ENCODE data around the gene PNMT. TPM values are rescaled to one million over a fixed set of nuclear protein-coding genes. Genes with fewer than 3 reads are reported as not detected.

Gene PNMT
- total and polyA plus RNA-seq, 2 donors (not counting 1 experiment from before 2014, with no cell fraction given): not detected

- H3K4me1 ChIP-seq (ENCODE audit: control insufficient read depth, extremely low read depth, insufficient read depth, low read length): peaks cover 5% of the 10 kb centered on the region
- H3K79me2 ChIP-seq (ENCODE audit: control insufficient read depth, insufficient read depth, low read length): no peaks in the 10 kb centered on the region
These were observed 19.6 kb downstream of the PNMT start, which contains the start of gene PGAP3 for GRCh38 chr17:39687546-39688474. TSS of gene PGAP3 (minus strand) at chr17:39688057. CDS start at chr17:39688014, 43 bp downstream.

GRCh38 chr17:39688475-39688835, 20.2 kb downstream of the PNMT start:
- Histone ChIP-seq H3K9me3 (ENCODE audit: control insufficient read depth, insufficient read depth, low read depth, low read length) (no peaks in the 10 kb centered on the region), H4K20me1 (ENCODE audit: control insufficient read depth, extremely low read depth, insufficient read depth, low read length) (no peaks in the 10 kb centered on the region), H3K4me1 (ENCODE audit: control insufficient read depth, extremely low read depth, insufficient read depth, low read length) (peaks cover 5% of the 10 kb centered on the region), H3K4me2 (ENCODE audit: extremely low read depth, insufficient read depth, low read length) (peak overlapping the region; percentile 98), H2AFZ (ENCODE audit: low read length) (peak overlapping the region; percentile 93), H3K79me2 (ENCODE audit: control insufficient read depth, insufficient read depth, low read length) (no peaks in the 10 kb centered on the region), H3K4me3 (replicated peaks in 1 of 4; ENCODE audit: control extremely low read depth in 1 of 4, insufficient read depth in 1 of 4, low read depth in 3 of 4, low read length in 4 of 4) (peak overlapping the region; percentile 67 to 93 (median 86)), H3K27me3 (ENCODE audit: control insufficient read depth, insufficient read depth, low read length) (no peaks in the 10 kb centered on the region), H3K27ac (ENCODE audit: insufficient read depth, low read length) (peak overlapping the region; percentile 65), H3K36me3 (ENCODE audit: control insufficient read depth, insufficient read depth, low read length) (no peaks in the 10 kb centered on the region), H3K9ac (ENCODE audit: insufficient read depth, low read length) (peak overlapping the region; percentile 72)
- DNase-seq (ENCODE audit: low read depth in 2 of 2): no peak
- TF ChIP-seq CTCF (conservative IDR thresholded peaks at IDR 0.05 in 1 of 2, IDR thresholded peaks at IDR 0.05 in 1 of 2; ENCODE audit: low read depth in 1 of 2, low read length in 2 of 2) (no peak), EZH2 (IDR thresholded peaks at IDR 0.05; ENCODE audit: low read length, missing control alignments) (no peak)

More at GRCh38 chr17:39687546-39688474, 19.6 kb downstream of the PNMT start, which contains the start of gene PGAP3:
- Histone ChIP-seq H3K4me2 (ENCODE audit: extremely low read depth, insufficient read depth, low read length) (peak within 1 kb of the TSS; percentile 98), H3K27me3 (ENCODE audit: control insufficient read depth, insufficient read depth, low read length) (no peaks in the 10 kb centered on the region), H3K27ac (ENCODE audit: insufficient read depth, low read length) (peak within 1 kb of the TSS; percentile 65), H3K9ac (ENCODE audit: insufficient read depth, low read length) (peak within 1 kb of the TSS; percentile 72), H3K4me3 (replicated peaks in 1 of 4; ENCODE audit: control extremely low read depth in 1 of 4, insufficient read depth in 1 of 4, low read depth in 3 of 4, low read length in 4 of 4) (peak within 1 kb of the TSS; percentile 67 to 93 (median 86)), H3K9me3 (ENCODE audit: control insufficient read depth, insufficient read depth, low read depth, low read length) (no peaks in the 10 kb centered on the region), H3K36me3 (ENCODE audit: control insufficient read depth, insufficient read depth, low read length) (no peaks in the 10 kb centered on the region), H4K20me1 (ENCODE audit: control insufficient read depth, extremely low read depth, insufficient read depth, low read length) (no peaks in the 10 kb centered on the region), H2AFZ (ENCODE audit: low read length) (peak within 1 kb of the TSS; percentile 93)
- peak; percentile 89 to 90 for DNase-seq (ENCODE audit: low read depth in 2 of 2)
- no peak for TF ChIP-seq CTCF (conservative IDR thresholded peaks at IDR 0.05 in 1 of 2, IDR thresholded peaks at IDR 0.05 in 1 of 2; ENCODE audit: low read depth in 1 of 2, low read length in 2 of 2)

GRCh38 chr17:39688945-39689344, 20.7 kb downstream of the PNMT start:
- Histone ChIP-seq H3K4me2 (ENCODE audit: extremely low read depth, insufficient read depth, low read length) (peak overlapping the region; percentile 98), H2AFZ (ENCODE audit: low read length) (peak overlapping the region; percentile 93), H3K9me3 (ENCODE audit: control insufficient read depth, insufficient read depth, low read depth, low read length) (no peaks in the 10 kb centered on the region), H3K4me3 (replicated peaks in 1 of 4; ENCODE audit: control extremely low read depth in 1 of 4, insufficient read depth in 1 of 4, low read depth in 3 of 4, low read length in 4 of 4) (peak overlapping the region; percentile 67 to 93 (median 86)), H3K36me3 (ENCODE audit: control insufficient read depth, insufficient read depth, low read length) (no peaks in the 10 kb centered on the region), H3K27ac (ENCODE audit: insufficient read depth, low read length) (no peak overlapping the region), H3K4me1 (ENCODE audit: control insufficient read depth, extremely low read depth, insufficient read depth, low read length) (peaks cover 5% of the 10 kb centered on the region), H4K20me1 (ENCODE audit: control insufficient read depth, extremely low read depth, insufficient read depth, low read length) (no peaks in the 10 kb centered on the region), H3K27me3 (ENCODE audit: control insufficient read depth, insufficient read depth, low read length) (no peaks in the 10 kb centered on the region), H3K9ac (ENCODE audit: insufficient read depth, low read length) (no peak overlapping the region), H3K79me2 (ENCODE audit: control insufficient read depth, insufficient read depth, low read length) (no peaks in the 10 kb centered on the region)
- no peak for TF ChIP-seq CTCF (conservative IDR thresholded peaks at IDR 0.05 in 1 of 2, IDR thresholded peaks at IDR 0.05 in 1 of 2; ENCODE audit: low read depth in 1 of 2, low read length in 2 of 2)
- TF ChIP-seq EZH2 (IDR thresholded peaks at IDR 0.05; ENCODE audit: low read length, missing control alignments): no peak
- DNase-seq (ENCODE audit: low read depth in 2 of 2): no peak
